ENCODE results near the gene CDKN2A. TPM values are rescaled to one million over a fixed set of nuclear protein-coding genes. Genes with fewer than 3 reads are reported as not detected.

Gene CDKN2A
- polyA plus RNA-seq, 1 donor (not counting 4 experiments of a cell fraction or from before 2014, with no cell fraction given) = 65.3 TPM

GRCh38 chr9:21976334-21976875, 17.8 kb downstream of the CDKN2A start:
- H2AFZ ChIP-seq (ENCODE audit: control insufficient read depth, low read length) = no peak overlapping the region
- no peaks in the 10 kb centered on the region for H3K36me3 ChIP-seq (ENCODE audit: control insufficient read depth in 2 of 2, extremely low read depth in 1 of 2, insufficient read depth in 2 of 2, low read length in 2 of 2)
- DNase-seq (ENCODE audit: low read depth, low spot score) = no peak
- TF ChIP-seq EZH2 (IDR thresholded peaks at IDR 0.05; ENCODE audit: low read length) = no peak
- TF ChIP-seq, protein P1, sequence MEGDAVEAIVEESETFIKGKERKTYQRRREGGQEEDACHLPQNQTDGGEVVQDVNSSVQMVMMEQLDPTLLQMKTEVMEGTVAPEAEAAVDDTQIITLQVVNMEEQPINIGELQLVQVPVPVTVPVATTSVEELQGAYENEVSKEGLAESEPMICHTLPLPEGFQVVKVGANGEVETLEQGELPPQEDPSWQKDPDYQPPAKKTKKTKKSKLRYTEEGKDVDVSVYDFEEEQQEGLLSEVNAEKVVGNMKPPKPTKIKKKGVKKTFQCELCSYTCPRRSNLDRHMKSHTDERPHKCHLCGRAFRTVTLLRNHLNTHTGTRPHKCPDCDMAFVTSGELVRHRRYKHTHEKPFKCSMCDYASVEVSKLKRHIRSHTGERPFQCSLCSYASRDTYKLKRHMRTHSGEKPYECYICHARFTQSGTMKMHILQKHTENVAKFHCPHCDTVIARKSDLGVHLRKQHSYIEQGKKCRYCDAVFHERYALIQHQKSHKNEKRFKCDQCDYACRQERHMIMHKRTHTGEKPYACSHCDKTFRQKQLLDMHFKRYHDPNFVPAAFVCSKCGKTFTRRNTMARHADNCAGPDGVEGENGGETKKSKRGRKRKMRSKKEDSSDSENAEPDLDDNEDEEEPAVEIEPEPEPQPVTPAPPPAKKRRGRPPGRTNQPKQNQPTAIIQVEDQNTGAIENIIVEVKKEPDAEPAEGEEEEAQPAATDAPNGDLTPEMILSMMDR (optimal IDR thresholded peaks at IDR 0.05 in 1 of 3, IDR thresholded peaks at IDR 0.05 in 1 of 3, conservative IDR thresholded peaks at IDR 0.05 in 1 of 3; ENCODE audit: extremely low read depth in 1 of 3, insufficient read depth in 2 of 3, low read length in 3 of 3) = no peak
- no peak overlapping the region for H3K9ac ChIP-seq (ENCODE audit: control insufficient read depth, extremely low read depth, insufficient read depth, low read length)
- no peaks in the 10 kb centered on the region for H4K20me1 ChIP-seq (ENCODE audit: control insufficient read depth, extremely low read depth, insufficient read depth, low read length)
- H3K4me1 ChIP-seq (ENCODE audit: control insufficient read depth, extremely low read depth, insufficient read depth, low read length) = peaks cover 10% of the 10 kb centered on the region
- no peak overlapping the region for H3K27ac ChIP-seq (ENCODE audit: control insufficient read depth, insufficient read depth, low read length)
- no peaks in the 10 kb centered on the region for H3K9me1 ChIP-seq (ENCODE audit: control insufficient read depth, extremely low read depth, insufficient read depth, low read length)
- H3K4me2 ChIP-seq (ENCODE audit: control insufficient read depth, extremely low read depth, insufficient read depth, low read depth, low read length) = no peak overlapping the region
- FAIRE-seq = no peak
- dilution Hi-C loops (cut with MboI; ENCODE audit: extremely low pct_ligation_motif_present, low sequenced_read_pairs) = no loop called here
- H3K4me3 ChIP-seq (ENCODE audit: control insufficient read depth in 2 of 3, extremely low read depth in 1 of 3, insufficient read depth in 2 of 3, low read depth in 1 of 3, low read length in 3 of 3) = no peak overlapping the region
- no peaks in the 10 kb centered on the region for H3K79me2 ChIP-seq (ENCODE audit: control insufficient read depth, insufficient read depth, low read length)
- peaks cover 60% of the 10 kb centered on the region for H3K27me3 ChIP-seq (ENCODE audit: control insufficient read depth, extremely low read depth, insufficient read depth, low read length)
- H3K9me3 ChIP-seq (ENCODE audit: control insufficient read depth, low read depth, low read length) = no peaks in the 10 kb centered on the region

DNA sequence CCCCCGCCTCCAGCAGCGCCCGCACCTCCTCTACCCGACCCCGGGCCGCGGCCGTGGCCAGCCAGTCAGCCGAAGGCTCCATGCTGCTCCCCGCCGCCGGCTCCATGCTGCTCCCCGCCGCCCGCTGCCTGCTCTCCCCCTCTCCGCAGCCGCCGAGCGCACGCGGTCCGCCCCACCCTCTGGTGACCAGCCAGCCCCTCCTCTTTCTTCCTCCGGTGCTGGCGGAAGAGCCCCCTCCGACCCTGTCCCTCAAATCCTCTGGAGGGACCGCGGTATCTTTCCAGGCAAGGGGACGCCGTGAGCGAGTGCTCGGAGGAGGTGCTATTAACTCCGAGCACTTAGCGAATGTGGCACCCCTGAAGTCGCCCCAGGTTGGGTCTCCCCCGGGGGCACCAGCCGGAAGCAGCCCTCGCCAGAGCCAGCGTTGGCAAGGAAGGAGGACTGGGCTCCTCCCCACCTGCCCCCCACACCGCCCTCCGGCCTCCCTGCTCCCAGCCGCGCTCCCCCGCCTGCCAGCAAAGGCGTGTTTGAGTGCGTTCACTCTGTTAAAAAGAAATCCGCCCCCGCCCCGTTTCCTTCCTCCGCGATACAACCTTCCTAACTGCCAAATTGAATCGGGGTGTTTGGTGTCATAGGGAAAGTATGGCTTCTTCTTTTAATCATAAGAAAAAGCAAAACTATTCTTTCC, 19.3 kb downstream of the CDKN2A start:
- TF ChIP-seq EZH2 (IDR thresholded peaks at IDR 0.05; ENCODE audit: low read length) = no peak
- TF ChIP-seq, protein P1 (optimal IDR thresholded peaks at IDR 0.05 in 1 of 3, IDR thresholded peaks at IDR 0.05 in 1 of 3, conservative IDR thresholded peaks at IDR 0.05 in 1 of 3; ENCODE audit: extremely low read depth in 1 of 3, insufficient read depth in 2 of 3, low read length in 3 of 3) = no peak
- H2AFZ ChIP-seq (ENCODE audit: control insufficient read depth, low read length) = peak overlapping the region; percentile 81
- no peaks in the 10 kb centered on the region for H4K20me1 ChIP-seq (ENCODE audit: control insufficient read depth, extremely low read depth, insufficient read depth, low read length)
- H3K4me3 ChIP-seq (ENCODE audit: control insufficient read depth in 2 of 3, extremely low read depth in 1 of 3, insufficient read depth in 2 of 3, low read depth in 1 of 3, low read length in 3 of 3) = peak overlapping the region; percentile 80 to 89 (median 85)
- dilution Hi-C loops (cut with MboI; ENCODE audit: extremely low pct_ligation_motif_present, low sequenced_read_pairs) = no loop called here
- H3K9me1 ChIP-seq (ENCODE audit: control insufficient read depth, extremely low read depth, insufficient read depth, low read length) = no peaks in the 10 kb centered on the region
- H3K4me1 ChIP-seq (ENCODE audit: control insufficient read depth, extremely low read depth, insufficient read depth, low read length) = peaks cover 10% of the 10 kb centered on the region
- no peak for DNase-seq (ENCODE audit: low read depth, low spot score)
- peaks cover 5 to 7% of the 10 kb centered on the region in 2 experiments for H3K36me3 ChIP-seq (ENCODE audit: control insufficient read depth in 2 of 2, extremely low read depth in 1 of 2, insufficient read depth in 2 of 2, low read length in 2 of 2)
- H3K27me3 ChIP-seq (ENCODE audit: control insufficient read depth, extremely low read depth, insufficient read depth, low read length) = peaks cover 74% of the 10 kb centered on the region
- peak overlapping the region; percentile 54 for H3K27ac ChIP-seq (ENCODE audit: control insufficient read depth, insufficient read depth, low read length)
- no peak for FAIRE-seq
- H3K79me2 ChIP-seq (ENCODE audit: control insufficient read depth, insufficient read depth, low read length) = no peaks in the 10 kb centered on the region
- peak overlapping the region; percentile 75 for H3K9ac ChIP-seq (ENCODE audit: control insufficient read depth, extremely low read depth, insufficient read depth, low read length)
- peaks cover 9% of the 10 kb centered on the region for H3K9me3 ChIP-seq (ENCODE audit: control insufficient read depth, low read depth, low read length)
- H3K4me2 ChIP-seq (ENCODE audit: control insufficient read depth, extremely low read depth, insufficient read depth, low read depth, low read length) = peak overlapping the region; percentile 98
